OCI-LY7 (cell line): ENCODE results near the gene CFAP97D2. TPM values are rescaled to one million over a fixed set of nuclear protein-coding genes. Genes with fewer than 3 reads are reported as not detected.
A peak's percentile ranks its signal among the peaks of the same experiment; 100 is the strongest.

Experiments
- BruUV-seq: library from RNA; stranded (reverse); fragments of 400-500 nt; replicated peaks from 2 replicates; lab custom pipeline; 2021; lab: Mats Ljungman, UMichigan
- CTCF ChIA-PET: fragments of 300-600 bp; sonication (Branson Sonifier 250); formaldehyde crosslinking; loops from one replicate; lab custom pipeline; 2022; ENCODE audit warnings: antibody characterized with exemption; ENCODE audit not compliant: unreplicated experiment; lab: Charles Lee
- POLR2A ChIA-PET: fragments of 300-600 bp; sonication (Branson Sonifier 250); formaldehyde crosslinking; loops from one replicate; lab custom pipeline; 2022; ENCODE audit warnings: antibody characterized with exemption; lab: Charles Lee
- DNase-seq: peaks from one replicate; pipeline ENCODE4 v3.0.0-alpha.2; 2015; ENCODE audit warnings: low spot score
- H2AFZ ChIP-seq: fragments of 200-600 bp; sonication (generic), shearing (Covaris generic); 2 replicates; pipeline ENCODE4 v1.6.1; 2014; ENCODE audit warnings: mild to moderate bottlenecking, antibody characterized with exemption, low read length, moderate library complexity
- H3K27ac ChIP-seq: fragments of 200-600 bp; sonication (generic); 2 replicates; pipeline ENCODE4 v1.5.1; 2014; ENCODE audit warnings: mixed run types, low read depth, mild to moderate bottlenecking, moderate library complexity, low read length, inconsistent platforms; ENCODE audit not compliant: poor library complexity, severe bottlenecking
- H3K36me3 ChIP-seq: fragments of 200-600 bp; sonication (generic); 2 replicates; pipeline ENCODE4 v1.6.1; 2014; ENCODE audit warnings: mild to moderate bottlenecking, antibody characterized with exemption, low read length, moderate library complexity, mixed read lengths; ENCODE audit not compliant: insufficient read depth
- H3K4me1 ChIP-seq: fragments of 200-600 bp; sonication (generic); 2 replicates; pipeline ENCODE4 v1.5.1; 2014; ENCODE audit warnings: mild to moderate bottlenecking, low read length; ENCODE audit not compliant: insufficient read depth, poor library complexity, severe bottlenecking
- H3K4me2 ChIP-seq: fragments of 200-600 bp; sonication (generic); 2 replicates; pipeline ENCODE4 v1.6.1; 2014; ENCODE audit warnings: mild to moderate bottlenecking, low read length
- H3K4me3 ChIP-seq: fragments of 200-600 bp; sonication (generic); 2 replicates; pipeline ENCODE4 v1.5.1; 2014; ENCODE audit warnings: mild to moderate bottlenecking, low read depth, low read length; ENCODE audit not compliant: poor library complexity, severe bottlenecking
- H3K79me2 ChIP-seq: fragments of 200-600 bp; sonication (generic); 2 replicates; pipeline ENCODE4 v1.6.1; 2016; ENCODE audit warnings: low read depth, mild to moderate bottlenecking, low read length, moderate library complexity, mixed read lengths; ENCODE audit not compliant: insufficient read depth
- H3K9me2 ChIP-seq: fragments of 200-600 bp; sonication (generic); 2 replicates; pipeline ENCODE4 v1.6.1; 2016; ENCODE audit warnings: mild to moderate bottlenecking, low read length, mixed read lengths; ENCODE audit not compliant: insufficient read depth
- H3K9me3 ChIP-seq: fragments of 200-600 bp; sonication (generic); 2 replicates; pipeline ENCODE4 v1.6.1; 2014; ENCODE audit warnings: mild to moderate bottlenecking, mixed run types, low read length, mixed read lengths
- H4K20me1 ChIP-seq: fragments of 200-600 bp; sonication (generic); 2 replicates; pipeline ENCODE4 v1.6.1; 2014; ENCODE audit warnings: mild to moderate bottlenecking, antibody characterized with exemption, low read length, moderate library complexity, mixed read lengths; ENCODE audit not compliant: insufficient read depth
- CTCF ChIP-seq: fragments of 200-600 bp; sonication (generic); conservative IDR thresholded peaks from 2 replicates; pipeline ENCODE4 v1.5.1; 2014; ENCODE audit warnings: mild to moderate bottlenecking, antibody characterized with exemption, low read length, moderate library complexity, mixed read lengths
- EZH2phosphoT487 ChIP-seq: fragments of 200-600 bp; sonication (generic); IDR thresholded peaks from 2 replicates; pipeline ENCODE4 v1.6.1; 2018; ENCODE audit warnings: low read depth, borderline replicate concordance, mild to moderate bottlenecking, mixed run types, antibody characterized with exemption, low read length, moderate library complexity, mixed read lengths
- intact Hi-C: fragments of 100-400 bp; cut with micrococcal nuclease; formaldehyde crosslinking; loops from one replicate; pipeline ENCODE4 v1.10.0; 2022; ENCODE audit not compliant: unreplicated experiment
- total RNA-seq, 2 experiments: library from RNA; depleted of rRNA in 1 of 2; stranded (reverse); fragments of >200 nt in 1 of 2; shearing (Covaris generic) in 1 of 2; gene quantifications; 2 replicates each; pipeline ENCODE4 v1.2.3, GENCODE V29; 2014 to 2022

Gene CFAP97D2
- total RNA-seq, 2 experiments from 2014 or later: not detected

GRCh38 chr13:114259374-114259773 lies 80.3 kb downstream of the CFAP97D2 start:
- Histone ChIP-seq H3K79me2 (0 out of 2 replicates have a peak, but pooled peaks cover 7% of the 10 kb centered on the region), H3K4me2 (peak overlapping the region; percentile 65), H3K4me1 (peaks cover 59% of the 10 kb centered on the region), H3K9me2 (no peaks in the 10 kb centered on the region), H4K20me1 (no peaks in the 10 kb centered on the region), H3K9me3 (no peaks in the 10 kb centered on the region), H3K36me3 (peaks cover 89% of the 10 kb centered on the region), H2AFZ (no peak overlapping the region), H3K4me3 (peak overlapping the region; percentile 40), H3K27ac (peak overlapping the region; percentile 89)
- intact Hi-C loops: no loop called here
- no TSS peak for BruUV-seq
- TF ChIP-seq EZH2phosphoT487: no peak
- TF ChIP-seq CTCF: no peak
- ChIA-PET CTCF (no interaction called here), POLR2A (interaction anchor here (0.7 to 2.0 kb wide), 2 partner anchors 20 to 23 kb away, joined by 3 to 6 read pairs; no protein-coding TSS in a partner anchor)
- DNase-seq: no peak

- CTCF ChIA-PET: no interaction called here
- peaks cover 59% of the 10 kb centered on the region for H3K4me1 ChIP-seq
These were observed 80.9 kb downstream of the CFAP97D2 start for GRCh38 chr13:114259974-114260373.

More at GRCh38 chr13:114259974-114260373, 80.9 kb downstream of the CFAP97D2 start:
- Histone ChIP-seq H3K4me2 (peak overlapping the region; percentile 65), H3K79me2 (0 out of 2 replicates have a peak, but pooled peaks cover 7% of the 10 kb centered on the region), H3K36me3 (peaks cover 89% of the 10 kb centered on the region), H3K9me2 (no peaks in the 10 kb centered on the region), H2AFZ (no peak overlapping the region), H4K20me1 (no peaks in the 10 kb centered on the region), H3K27ac (peak overlapping the region; percentile 89), H3K4me3 (peak overlapping the region; percentile 40), H3K9me3 (no peaks in the 10 kb centered on the region)
- BruUV-seq: no TSS peak
- DNase-seq: peak; percentile 61
- intact Hi-C loops: loop anchor here (2.0 kb wide), 1 partner anchor 21 kb away; the partner anchor contains the start of gene UPF3A
- TF ChIP-seq CTCF: 0 out of 2 replicates have a peak, but pooled peaks have one; percentile 18
- TF ChIP-seq EZH2phosphoT487: no peak
- POLR2A ChIA-PET: interaction anchor here (0.7 to 2.0 kb wide), 2 partner anchors 19 to 24 kb away, joined by 3 to 6 read pairs; no protein-coding TSS in a partner anchor
